ENCODE results near the gene ENOX1. TPM values are rescaled to one million over a fixed set of nuclear protein-coding genes. Genes with fewer than 3 reads are reported as not detected.
"Not testable (repeated sequence)": the region's sequence is repeated elsewhere in the genome, so short reads cannot be mapped to it uniquely, and the experiment has no call there.

The ENOX1 gene
- polyA plus RNA-seq (ENCODE audit: low read depth in 6 of 6) = not detected

- Mint-ChIP-seq H3K4me3 (peak within 1 kb of the TSS; percentile 63 to 86 (median 82)), H3K4me1 (peaks cover 8 to 18% (median 12%) of the 10 kb centered on the region in 3 donors), H3K9me3 (no peaks in the 10 kb centered on the region), H3K27me3 (peaks cover 27 to 45% (median 42%) of the 10 kb centered on the region in 3 donors), H3K36me3 (no peaks in the 10 kb centered on the region), H3K27ac (no peak within 1 kb of the TSS)
- ATAC-seq (ENCODE audit: low read depth in 2 of 2) (peak; percentile 38 to 46), DNase-seq (peak; percentile 5)
Measured at GRCh38 chr13:43786766-43787517, at the start of gene ENOX1. Gene ENOX1, minus strand, starts transcription at chr13:43786972.

GRCh38 chr13:43835701-43836100 lies 48.9 kb upstream of the ENOX1 start:
- Mint-ChIP-seq H3K27ac (no peak overlapping the region), H3K9me3 (peaks cover 0 to 8% (median under 1%) of the 10 kb centered on the region in 7 donors), H3K4me3 (no peak overlapping the region), H3K4me1 (no peaks in the 10 kb centered on the region), H3K27me3 (no peaks in the 10 kb centered on the region), H3K36me3 (no peaks in the 10 kb centered on the region)
- DNase-seq (no peak), ATAC-seq (ENCODE audit: low read depth in 2 of 2) (no peak)

- Mint-ChIP-seq H3K4me1 (no peaks in the 10 kb centered on the region), H3K27me3 (no peaks in the 10 kb centered on the region), H3K9me3 (peaks cover 0 to 1% (median 0%) of the 10 kb centered on the region in 7 donors), H3K27ac (no peak overlapping the region), H3K4me3 (no peak overlapping the region), H3K36me3 (no peaks in the 10 kb centered on the region)
- DNase-seq (no peak), ATAC-seq (ENCODE audit: low read depth in 2 of 2) (no peak)
Measured at GRCh38 chr13:43831088-43831487, 44.3 kb upstream of the ENOX1 start.

GRCh38 chr13:43830497-43830881 lies 43.7 kb upstream of the ENOX1 start:
- Mint-ChIP-seq H3K27ac (no peak overlapping the region), H3K36me3 (no peaks in the 10 kb centered on the region), H3K9me3 (peaks cover 0 to 1% (median 0%) of the 10 kb centered on the region in 7 donors), H3K4me1 (no peaks in the 10 kb centered on the region), H3K4me3 (no peak overlapping the region), H3K27me3 (no peaks in the 10 kb centered on the region)
- no peak for DNase-seq
- no peak for ATAC-seq (ENCODE audit: low read depth in 2 of 2)

GRCh38 chr13:43824656-43825055 lies 37.9 kb upstream of the ENOX1 start:
- H3K27ac Mint-ChIP-seq; ATAC-seq (ENCODE audit: low read depth in 2 of 2); H3K4me1 Mint-ChIP-seq; H3K36me3 Mint-ChIP-seq; H3K9me3 Mint-ChIP-seq; H3K27me3 Mint-ChIP-seq; H3K4me3 Mint-ChIP-seq; DNase-seq: not testable (repeated sequence)

- ATAC-seq (ENCODE audit: low read depth in 2 of 2) = no peak
- Mint-ChIP-seq H3K4me3 (no peak overlapping the region), H3K27ac (no peak overlapping the region), H3K4me1 (no peaks in the 10 kb centered on the region), H3K27me3 (peaks cover 4 to 6% (median 5%) of the 10 kb centered on the region in 3 donors), H3K36me3 (peaks cover 0 to 4% of the 10 kb centered on the region in 2 donors), H3K9me3 (peaks cover 0 to 5% (median 3%) of the 10 kb centered on the region in 7 donors)
- DNase-seq = no peak
Measured at GRCh38 chr13:43822969-43823368, 36.2 kb upstream of the ENOX1 start.

GRCh38 chr13:43816401-43816889 lies 29.7 kb upstream of the ENOX1 start:
- Mint-ChIP-seq H3K36me3 (peaks cover 0 to 5% of the 10 kb centered on the region in 2 donors), H3K27ac (no peak overlapping the region), H3K4me3 (no peak overlapping the region)

GRCh38 chr13:43815204-43815603 lies 28.4 kb upstream of the ENOX1 start:
- H3K9me3 Mint-ChIP-seq = peaks cover 0 to 5% (median 2%) of the 10 kb centered on the region in 7 donors
- H3K27me3 Mint-ChIP-seq = peaks cover 5 to 25% (median 11%) of the 10 kb centered on the region in 3 donors
- H3K36me3 Mint-ChIP-seq = peaks cover 0 to 5% of the 10 kb centered on the region in 2 donors
- DNase-seq = no peak
- H3K4me1 Mint-ChIP-seq = no peaks in the 10 kb centered on the region
- no peak overlapping the region for H3K27ac Mint-ChIP-seq
- H3K4me3 Mint-ChIP-seq = no peak overlapping the region
- ATAC-seq (ENCODE audit: low read depth in 2 of 2) = no peak

More at GRCh38 chr13:43816401-43816889, 29.7 kb upstream of the ENOX1 start:
- Mint-ChIP-seq H3K9me3 (peaks cover 0 to 5% (median 2%) of the 10 kb centered on the region in 7 donors), H3K27me3 (peaks cover 7 to 25% (median 11%) of the 10 kb centered on the region in 3 donors), H3K4me1 (no peaks in the 10 kb centered on the region)
- DNase-seq (no peak), ATAC-seq (ENCODE audit: low read depth in 2 of 2) (no peak)

- H3K27me3 Mint-ChIP-seq = peaks cover 0 to 10% (median 3%) of the 10 kb centered on the region in 3 donors
- H3K36me3 Mint-ChIP-seq = no peaks in the 10 kb centered on the region
- no peak overlapping the region for H3K27ac Mint-ChIP-seq
- DNase-seq = no peak
- no peak overlapping the region for H3K4me3 Mint-ChIP-seq
- no peaks in the 10 kb centered on the region for H3K4me1 Mint-ChIP-seq
- ATAC-seq (ENCODE audit: low read depth in 2 of 2) = no peak
- no peaks in the 10 kb centered on the region for H3K9me3 Mint-ChIP-seq
Measured at GRCh38 chr13:43808676-43809075, 21.9 kb upstream of the ENOX1 start.

- ATAC-seq (ENCODE audit: low read depth in 2 of 2) = no peak
- H3K4me3 Mint-ChIP-seq = no peak overlapping the region
- H3K4me1 Mint-ChIP-seq = no peaks in the 10 kb centered on the region
- no peak overlapping the region for H3K27ac Mint-ChIP-seq
- no peaks in the 10 kb centered on the region for H3K9me3 Mint-ChIP-seq
- no peaks in the 10 kb centered on the region for H3K36me3 Mint-ChIP-seq
- peaks cover 0 to 10% (median 3%) of the 10 kb centered on the region in 3 donors for H3K27me3 Mint-ChIP-seq
- no peak for DNase-seq
Measured at GRCh38 chr13:43805681-43806128, 18.9 kb upstream of the ENOX1 start.

- no peaks in the 10 kb centered on the region for H3K9me3 Mint-ChIP-seq
- DNase-seq (no peak), ATAC-seq (ENCODE audit: low read depth in 2 of 2) (no peak)
Measured at GRCh38 chr13:43805071-43805468, 18.3 kb upstream of the ENOX1 start.

GRCh38 chr13:43804461-43805070 lies 17.8 kb upstream of the ENOX1 start:
- H3K36me3 Mint-ChIP-seq = no peaks in the 10 kb centered on the region
- peak; percentile 37 to 40 for ATAC-seq (ENCODE audit: low read depth in 2 of 2)
- peak; percentile 27 for DNase-seq
- no peak overlapping the region for H3K4me3 Mint-ChIP-seq
- H3K27ac Mint-ChIP-seq = no peak overlapping the region
- no peaks in the 10 kb centered on the region for H3K4me1 Mint-ChIP-seq
- H3K9me3 Mint-ChIP-seq = no peaks in the 10 kb centered on the region
- peaks cover 0 to 14% (median 3%) of the 10 kb centered on the region in 3 donors for H3K27me3 Mint-ChIP-seq

More at GRCh38 chr13:43805071-43805468, 18.3 kb upstream of the ENOX1 start:
- Mint-ChIP-seq H3K27ac (peak overlapping the region in 1 of 6 donors; percentile 28), H3K4me3 (no peak overlapping the region), H3K36me3 (no peaks in the 10 kb centered on the region), H3K4me1 (no peaks in the 10 kb centered on the region), H3K27me3 (peaks cover 0 to 10% (median 3%) of the 10 kb centered on the region in 3 donors)

GRCh38 chr13:43802511-43802910 lies 15.7 kb upstream of the ENOX1 start:
- no peak for ATAC-seq (ENCODE audit: low read depth in 2 of 2)
- Mint-ChIP-seq H3K9me3 (no peaks in the 10 kb centered on the region), H3K27me3 (peaks cover 0 to 15% (median 3%) of the 10 kb centered on the region in 3 donors), H3K4me1 (no peaks in the 10 kb centered on the region), H3K36me3 (no peaks in the 10 kb centered on the region), H3K27ac (no peak overlapping the region), H3K4me3 (no peak overlapping the region)
- DNase-seq = no peak

GRCh38 chr13:43800828-43801227 lies 14.1 kb upstream of the ENOX1 start:
- Mint-ChIP-seq H3K4me1 (no peaks in the 10 kb centered on the region), H3K4me3 (no peak overlapping the region), H3K27ac (no peak overlapping the region), H3K9me3 (no peaks in the 10 kb centered on the region), H3K27me3 (peaks cover 0 to 8% (median 5%) of the 10 kb centered on the region in 3 donors), H3K36me3 (no peaks in the 10 kb centered on the region)
- DNase-seq = no peak
- no peak for ATAC-seq (ENCODE audit: low read depth in 2 of 2)
